ENCODE data around the gene TMEM101.

DNA sequence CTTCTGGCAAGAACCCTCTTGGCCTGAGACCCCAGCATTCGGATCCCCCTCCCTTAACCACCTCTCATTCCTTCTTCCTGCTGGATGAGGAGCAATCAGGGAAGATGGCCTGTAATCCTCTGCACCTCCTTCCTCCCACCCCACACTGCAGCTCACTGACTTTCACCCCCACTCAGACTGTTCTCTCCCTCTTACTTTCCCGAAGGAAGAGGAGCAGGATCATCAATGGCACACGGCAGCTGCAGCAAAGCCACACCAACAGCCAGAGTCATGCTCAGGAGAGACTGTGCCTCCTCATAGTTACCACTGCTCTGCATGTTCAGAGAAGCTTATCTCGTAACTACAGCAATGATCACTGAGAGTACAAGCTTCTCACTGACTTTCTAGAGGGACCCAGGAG is 10.1 kb upstream of the TMEM101 start:
- no peak for TF ChIP-seq ZNF274 (IDR thresholded peaks at IDR 0.05; ENCODE audit: low read depth, low read length)
- TF ChIP-seq YY1 (IDR thresholded peaks at IDR 0.05; ENCODE audit: insufficient read depth, insufficient read length): no peak
- no peak for TF ChIP-seq SUZ12 (IDR thresholded peaks at IDR 0.05; ENCODE audit: extremely low read depth, insufficient read depth, insufficient read length)

Data from NT2/D1 (cell line).